CD4-positive, alpha-beta memory T cell (primary cell): Measurements from ENCODE around the gene NDNF. TPM values are rescaled to one million over a fixed set of nuclear protein-coding genes. Genes with fewer than 3 reads are reported as not detected.

Experiments used
- CTCF ChIA-PET: fragments of 350-600 bp; sonication (Branson Sonifier 250); formaldehyde crosslinking; loops from one replicate; lab custom pipeline; 2021; ENCODE audit warnings: inconsistent platforms; ENCODE audit not compliant: partially characterized antibody; lab: Charles Lee
- POLR2A ChIA-PET: fragments of 350-600 bp; sonication (Branson Sonifier 250); formaldehyde crosslinking; loops from one replicate; lab custom pipeline; 2021; ENCODE audit not compliant: partially characterized antibody; lab: Charles Lee
- DNase-seq, 5 donors: peaks; one replicate each; pipeline versions ENCODE4 v3.0.0 to v3.0.0-alpha.2; 2020 to 2022; ENCODE audit warnings: mixed read lengths in 1 of 5
- H3K27ac ChIP-seq: one replicate; pipeline ENCODE4 v1.7.0; 2013; ENCODE audit warnings: low read depth, low read length
- H3K27me3 ChIP-seq: 2 replicates; pipeline ENCODE4 v1.7.0; 2013; ENCODE audit warnings: mild to moderate bottlenecking, low read length, moderate library complexity; ENCODE audit not compliant: insufficient read depth
- H3K36me3 ChIP-seq: 2 replicates; pipeline ENCODE4 v1.7.0; 2013; ENCODE audit warnings: mild to moderate bottlenecking, low read length, moderate library complexity; ENCODE audit not compliant: insufficient read depth
- H3K4me1 ChIP-seq: 2 replicates; pipeline ENCODE4 v1.7.0; 2013; ENCODE audit warnings: mild to moderate bottlenecking, low read length, moderate library complexity; ENCODE audit not compliant: insufficient read depth
- H3K4me3 ChIP-seq, 2 donors: one replicate each; pipeline ENCODE4 v1.7.0; 2013; ENCODE audit warnings: low read length in 2 of 2, mild to moderate bottlenecking in 1 of 2
- H3K9me3 ChIP-seq, 2 donors: one replicate each; pipeline ENCODE4 v1.7.0; 2013; ENCODE audit warnings: low read length in 2 of 2, control low read depth in 1 of 2; ENCODE audit not compliant: control insufficient read depth in 1 of 2
- H3K27ac Mint-ChIP-seq, 7 donors: one replicate each; pipeline ENCODE4 v1.8.0; 2020 to 2021; ENCODE audit warnings: mixed read lengths in 7 of 7, mild to moderate bottlenecking in 6 of 7, inconsistent platforms in 3 of 7, moderate library complexity in 3 of 7
- H3K27me3 Mint-ChIP-seq, 2 donors: one replicate each; pipeline ENCODE4 v1.8.0; 2020 to 2021; ENCODE audit warnings: mixed read lengths in 2 of 2
- H3K36me3 Mint-ChIP-seq, 2 donors: one replicate each; pipeline ENCODE4 v1.8.0; 2020 to 2021; ENCODE audit warnings: mixed read lengths in 2 of 2, inconsistent platforms in 1 of 2, mild to moderate bottlenecking in 1 of 2
- H3K4me1 Mint-ChIP-seq, 4 donors: one replicate each; pipeline ENCODE4 v1.8.0; 2020 to 2021; ENCODE audit warnings: mixed read lengths in 4 of 4, mild to moderate bottlenecking in 1 of 4
- H3K4me3 Mint-ChIP-seq, 8 donors: one replicate each; pipeline ENCODE4 v1.8.0; 2020 to 2021; ENCODE audit warnings: mixed read lengths in 8 of 8, mild to moderate bottlenecking in 7 of 8, moderate library complexity in 6 of 8, inconsistent platforms in 3 of 8
- H3K9me3 Mint-ChIP-seq, 8 donors: one replicate each; pipeline ENCODE4 v1.8.0; 2020 to 2021; ENCODE audit warnings: mixed read lengths in 8 of 8, mild to moderate bottlenecking in 5 of 8, inconsistent platforms in 3 of 8, moderate library complexity in 1 of 8
- intact Hi-C: fragments of 100-400 bp; cut with micrococcal nuclease; formaldehyde crosslinking; loops from one replicate; pipeline ENCODE4 v1.15.1; 2023
- polyA plus RNA-seq, 2 donors: library from polyadenylated mRNA; unstranded; fragments of 300-500 nt; fragmentation: Illumina TruSeq; gene quantifications; one replicate each; pipeline ENCODE4 v1.2.3, GENCODE V29; 2021
- total RNA-seq, 2 experiments: library from RNA; stranded (reverse); gene quantifications; one replicate each; pipeline ENCODE4 v1.2.3, GENCODE V29; 2021

The NDNF gene
- total and polyA plus RNA-seq, 4 experiments from 2014 or later, result not detected

DNA sequence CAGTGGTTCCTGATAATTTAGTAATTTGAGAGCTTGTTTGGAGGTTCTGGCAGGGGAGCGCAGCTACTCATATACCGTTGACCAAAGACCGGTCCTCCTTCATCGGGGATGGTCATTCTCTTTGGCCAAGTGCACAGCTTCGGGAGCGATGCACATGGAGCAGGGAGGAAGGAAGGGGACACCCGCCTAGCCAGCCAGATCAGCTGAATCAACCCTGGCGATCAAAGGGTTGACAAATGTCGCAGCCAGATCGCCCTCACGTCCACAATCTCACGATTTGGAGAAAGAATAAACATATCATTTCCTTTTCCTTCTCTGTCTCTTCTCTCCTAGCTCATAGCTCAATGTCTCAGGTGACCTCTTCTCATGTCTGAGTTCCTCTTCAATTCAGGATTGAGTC lies 11.1 kb downstream of the NDNF start:
- H3K4me1 ChIP-seq, result no peaks in the 10 kb centered on the region
- POLR2A ChIA-PET, result no interaction called here
- Mint-ChIP-seq H3K36me3 (no peaks in the 10 kb centered on the region), H3K4me3 (no peak overlapping the region), H3K9me3 (no peaks in the 10 kb centered on the region), H3K27ac (no peak overlapping the region), H3K4me1 (no peaks in the 10 kb centered on the region), H3K27me3 (peaks cover 11 to 16% of the 10 kb centered on the region in 2 donors)
- CTCF ChIA-PET, result no interaction called here
- no peaks in the 10 kb centered on the region for H3K9me3 ChIP-seq
- intact Hi-C loops, result no loop called here
- H3K36me3 ChIP-seq, result no peaks in the 10 kb centered on the region
- no peaks in the 10 kb centered on the region for H3K27me3 ChIP-seq
- DNase-seq, result no peak
- no peak overlapping the region for H3K27ac ChIP-seq
- no peak overlapping the region for H3K4me3 ChIP-seq

DNA sequence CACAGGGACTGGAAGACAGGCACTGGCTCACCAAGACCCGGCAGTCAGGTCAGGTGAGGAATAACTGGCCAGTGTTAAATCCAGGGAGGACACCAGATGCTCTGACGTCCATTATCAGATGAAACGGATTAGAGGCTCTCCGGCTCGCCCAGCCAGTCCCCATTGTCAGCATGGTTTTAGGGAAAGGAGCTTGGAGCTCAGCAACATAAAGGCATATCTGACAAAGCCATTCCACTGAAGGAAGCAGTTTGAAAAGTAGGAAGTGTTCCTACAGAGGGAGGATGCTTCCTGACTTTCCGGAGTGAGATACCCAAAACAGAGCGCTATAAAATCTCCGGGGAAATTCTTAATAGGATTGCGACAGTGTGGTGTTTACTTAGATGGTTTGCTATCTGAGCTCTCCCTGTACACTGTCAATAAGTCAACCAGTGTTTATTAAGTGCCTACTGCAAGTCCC lies 14.8 kb downstream of the NDNF start:
- Mint-ChIP-seq H3K4me1 (peaks cover 3 to 11% (median 5%) of the 10 kb centered on the region in 4 donors), H3K27me3 (peaks cover 14 to 21% of the 10 kb centered on the region in 2 donors)
- CTCF ChIA-PET, result no interaction called here

DNA sequence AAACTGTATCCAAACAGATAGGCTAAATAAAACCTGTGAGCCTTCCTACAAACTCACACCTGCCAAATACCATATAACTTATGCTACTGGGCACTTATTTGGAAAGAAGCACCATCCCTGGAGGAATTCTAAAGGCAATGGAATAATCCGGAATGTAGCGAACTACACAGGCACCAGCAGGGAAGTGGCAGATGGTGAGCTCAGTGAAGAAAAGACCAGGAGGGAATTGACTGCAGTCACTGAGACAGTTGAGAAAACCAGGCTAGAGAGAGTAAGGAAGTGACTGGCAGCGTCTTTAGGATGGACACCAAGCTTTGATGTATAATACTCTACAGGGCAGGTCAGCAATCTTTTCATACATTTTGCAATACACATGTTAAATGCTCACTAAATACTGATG lies 16.3 kb downstream of the NDNF start:
- Mint-ChIP-seq H3K4me1 (peaks cover 3 to 11% (median 5%) of the 10 kb centered on the region in 4 donors), H3K9me3 (peaks cover 0 to 3% (median 0%) of the 10 kb centered on the region in 8 donors), H3K4me3 (no peak overlapping the region), H3K36me3 (no peaks in the 10 kb centered on the region), H3K27ac (no peak overlapping the region), H3K27me3 (peaks cover 12 to 19% of the 10 kb centered on the region in 2 donors)
- Histone ChIP-seq H3K27me3 (no peaks in the 10 kb centered on the region), H3K27ac (no peak overlapping the region), H3K36me3 (no peaks in the 10 kb centered on the region), H3K4me1 (no peaks in the 10 kb centered on the region), H3K4me3 (no peak overlapping the region), H3K9me3 (no peaks in the 10 kb centered on the region)
- no peak for DNase-seq
- CTCF ChIA-PET, result no interaction called here
- POLR2A ChIA-PET, result no interaction called here
- intact Hi-C loops, result no loop called here

More for the DNA sequence above, 14.8 kb downstream of the NDNF start:
- Histone ChIP-seq H3K36me3 (no peaks in the 10 kb centered on the region), H3K27ac (no peak overlapping the region), H3K4me3 (no peak overlapping the region), H3K4me1 (no peaks in the 10 kb centered on the region), H3K9me3 (no peaks in the 10 kb centered on the region), H3K27me3 (no peaks in the 10 kb centered on the region)
- POLR2A ChIA-PET, result no interaction called here
- no peak overlapping the region for H3K27ac Mint-ChIP-seq
- no peak for DNase-seq
- no peaks in the 10 kb centered on the region for H3K36me3 Mint-ChIP-seq
- intact Hi-C loops, result no loop called here
- H3K4me3 Mint-ChIP-seq, result no peak overlapping the region
- peaks cover 0 to 3% (median 0%) of the 10 kb centered on the region in 8 donors for H3K9me3 Mint-ChIP-seq

DNA sequence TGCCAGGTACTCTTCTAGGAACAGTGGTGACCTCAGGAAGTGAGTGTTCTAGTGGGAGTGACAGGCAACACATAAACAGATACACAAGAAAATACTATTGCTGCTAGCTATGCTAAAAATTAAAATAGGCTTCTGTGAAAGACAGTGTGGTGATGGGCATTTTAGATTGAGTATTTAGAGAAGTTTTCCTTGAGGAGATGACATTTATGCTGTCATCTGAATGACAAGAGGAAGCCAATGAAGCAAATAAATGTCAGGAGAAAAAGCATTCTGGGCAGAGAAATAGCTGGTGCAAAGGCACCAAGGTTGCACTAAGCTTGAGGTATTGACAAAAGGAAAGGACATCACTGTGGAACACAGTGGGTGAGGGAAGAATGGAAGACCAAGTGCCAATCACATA lies 18.0 kb downstream of the NDNF start:
- H3K9me3 ChIP-seq, result no peaks in the 10 kb centered on the region
- peaks cover 3 to 11% (median 5%) of the 10 kb centered on the region in 4 donors for H3K4me1 Mint-ChIP-seq
- H3K9me3 Mint-ChIP-seq, result peaks cover 0 to 3% (median 0%) of the 10 kb centered on the region in 8 donors
- no peak overlapping the region for H3K27ac ChIP-seq
- POLR2A ChIA-PET, result no interaction called here
- H3K4me3 Mint-ChIP-seq, result no peak overlapping the region
- intact Hi-C loops, result no loop called here
- H3K27ac Mint-ChIP-seq, result no peak overlapping the region
- H3K4me3 ChIP-seq, result no peak overlapping the region
- no peak for DNase-seq
- CTCF ChIA-PET, result interaction anchor here (1.0 kb wide), 1 partner anchor 198 kb away, joined by 3 read pairs; no protein-coding TSS in a partner anchor
- peaks cover 9 to 18% of the 10 kb centered on the region in 2 donors for H3K27me3 Mint-ChIP-seq
- no peaks in the 10 kb centered on the region for H3K36me3 ChIP-seq
- no peaks in the 10 kb centered on the region for H3K36me3 Mint-ChIP-seq
- H3K27me3 ChIP-seq, result no peaks in the 10 kb centered on the region
- H3K4me1 ChIP-seq, result no peaks in the 10 kb centered on the region

DNA sequence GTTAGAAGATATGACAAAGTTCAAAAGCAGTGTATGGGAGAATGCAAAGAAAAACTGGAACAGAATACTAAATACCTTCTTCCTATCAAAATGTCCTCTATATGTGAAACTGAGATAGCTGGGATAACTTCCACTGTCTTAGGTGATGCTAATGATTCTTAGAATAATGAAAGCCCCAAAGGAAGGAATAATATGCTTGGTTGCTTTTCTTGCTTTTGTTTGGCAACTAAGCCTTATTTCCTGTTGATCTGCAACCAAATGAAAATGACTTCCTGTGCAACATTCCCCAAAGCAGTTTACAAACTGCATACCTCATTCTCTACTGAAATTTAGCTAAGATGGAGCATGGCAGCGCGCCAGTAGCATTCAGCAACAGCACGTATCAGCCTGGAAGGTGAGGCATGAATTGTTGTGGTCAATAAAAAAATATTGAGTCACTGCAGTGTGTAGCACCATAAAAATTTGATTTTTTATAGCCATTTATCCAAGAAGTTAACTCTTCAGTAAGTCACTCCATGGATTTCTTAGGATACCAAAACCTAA lies 18.7 kb downstream of the NDNF start:
- no peak overlapping the region for H3K4me3 Mint-ChIP-seq
- POLR2A ChIA-PET, result no interaction called here
- H3K9me3 Mint-ChIP-seq, result peaks cover 0 to 3% (median 0%) of the 10 kb centered on the region in 8 donors
- Histone ChIP-seq H3K4me1 (no peaks in the 10 kb centered on the region), H3K27ac (no peak overlapping the region), H3K27me3 (no peaks in the 10 kb centered on the region), H3K4me3 (no peak overlapping the region), H3K36me3 (no peaks in the 10 kb centered on the region), H3K9me3 (no peaks in the 10 kb centered on the region)
- DNase-seq, result no peak
- H3K27ac Mint-ChIP-seq, result no peak overlapping the region
- intact Hi-C loops, result no loop called here
- H3K4me1 Mint-ChIP-seq, result peaks cover 3 to 11% (median 5%) of the 10 kb centered on the region in 4 donors
- H3K36me3 Mint-ChIP-seq, result no peaks in the 10 kb centered on the region
- H3K27me3 Mint-ChIP-seq, result peaks cover 5 to 14% of the 10 kb centered on the region in 2 donors
- CTCF ChIA-PET, result interaction anchor here (1.0 kb wide), 1 partner anchor 199 kb away, joined by 3 read pairs; no protein-coding TSS in a partner anchor

DNA sequence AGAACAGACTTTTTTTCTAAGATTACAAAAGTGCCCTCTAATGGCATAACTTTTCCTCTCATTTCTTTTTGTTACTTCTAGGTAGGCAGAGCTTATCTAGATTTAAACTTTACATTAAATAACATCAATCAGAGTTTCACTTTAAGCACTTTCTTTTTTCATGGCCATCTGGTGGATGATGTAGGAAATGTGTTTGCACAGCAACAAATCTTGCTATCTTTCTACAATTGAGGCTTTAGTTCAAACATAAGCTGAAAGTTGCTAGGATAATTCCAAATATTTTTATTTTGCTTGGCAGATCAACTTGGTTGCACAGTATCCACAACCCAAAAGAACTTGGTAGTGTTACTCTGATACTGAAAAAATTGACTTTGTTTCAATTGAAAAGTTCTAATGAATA lies 22.0 kb downstream of the NDNF start:
- no peak overlapping the region for H3K27ac ChIP-seq
- no peak for DNase-seq
- H3K4me1 ChIP-seq, result no peaks in the 10 kb centered on the region
- H3K27me3 ChIP-seq, result no peaks in the 10 kb centered on the region
- Mint-ChIP-seq H3K9me3 (peaks cover 0 to 3% (median 0%) of the 10 kb centered on the region in 8 donors), H3K27ac (no peak overlapping the region), H3K27me3 (peaks cover 3 to 10% of the 10 kb centered on the region in 2 donors), H3K4me3 (no peak overlapping the region), H3K4me1 (peaks cover 3 to 11% (median 5%) of the 10 kb centered on the region in 4 donors), H3K36me3 (no peaks in the 10 kb centered on the region)
- intact Hi-C loops, result no loop called here
- H3K4me3 ChIP-seq, result no peak overlapping the region
- CTCF ChIA-PET, result no interaction called here
- no peaks in the 10 kb centered on the region for H3K9me3 ChIP-seq
- no peaks in the 10 kb centered on the region for H3K36me3 ChIP-seq
- POLR2A ChIA-PET, result no interaction called here

DNA sequence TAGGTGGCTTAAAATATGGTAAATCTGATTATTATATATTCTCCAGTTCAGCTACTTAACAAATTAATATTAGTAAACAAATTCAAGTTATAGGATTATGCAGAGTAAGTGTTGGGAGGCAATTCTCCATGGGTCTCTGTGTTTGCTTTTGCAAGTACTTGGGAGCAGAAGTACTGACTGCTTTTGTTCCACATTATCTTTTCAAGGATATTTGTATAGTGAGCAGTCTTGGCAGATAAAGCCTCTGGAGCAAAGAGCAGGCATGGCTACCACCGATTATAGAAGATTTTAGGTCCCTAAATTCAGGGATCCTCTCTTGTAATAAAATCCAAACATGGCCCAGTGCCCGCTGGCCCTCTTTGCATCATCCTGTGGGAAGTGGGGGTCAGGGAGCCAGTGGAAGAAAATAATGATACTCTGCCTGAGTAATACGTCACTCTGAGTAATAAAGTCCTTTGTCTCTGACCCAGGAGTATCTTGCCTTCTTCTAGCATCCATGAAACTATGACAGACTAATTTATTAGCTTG lies 23.2 kb downstream of the NDNF start:
- no peak overlapping the region for H3K4me3 ChIP-seq
- POLR2A ChIA-PET, result no interaction called here
- H3K27ac ChIP-seq, result no peak overlapping the region
- peaks cover 2 to 10% of the 10 kb centered on the region in 2 donors for H3K27me3 Mint-ChIP-seq
- H3K9me3 ChIP-seq, result no peaks in the 10 kb centered on the region
- no peak overlapping the region for H3K4me3 Mint-ChIP-seq
- no peaks in the 10 kb centered on the region for H3K27me3 ChIP-seq
- no peak overlapping the region for H3K27ac Mint-ChIP-seq
- no peaks in the 10 kb centered on the region for H3K36me3 ChIP-seq
- no peak for DNase-seq
- peaks cover 1 to 7% (median 5%) of the 10 kb centered on the region in 4 donors for H3K4me1 Mint-ChIP-seq
- intact Hi-C loops, result no loop called here
- peaks cover 0 to 3% (median 0%) of the 10 kb centered on the region in 8 donors for H3K9me3 Mint-ChIP-seq
- CTCF ChIA-PET, result no interaction called here
- H3K4me1 ChIP-seq, result no peaks in the 10 kb centered on the region
- H3K36me3 Mint-ChIP-seq, result no peaks in the 10 kb centered on the region
